ENCODE results near the gene B3GAT3.

GRCh38 chr11:62612366-62613290 lies 9.2 kb downstream of the B3GAT3 start, which contains the start of the genes EML3 and ROM1:
- peak; percentile 38 to 88 for TF ChIP-seq CTCF (conservative IDR thresholded peaks at IDR 0.05 in 1 of 2, IDR thresholded peaks at IDR 0.05 in 1 of 2; ENCODE audit: extremely low read depth in 1 of 2, insufficient read depth in 1 of 2, low read depth in 1 of 2, low read length in 2 of 2)
- TF ChIP-seq EZH2 (IDR thresholded peaks at IDR 0.05; ENCODE audit: borderline replicate concordance, low read length): no peak

All from mammary epithelial cell (primary cell).